Kidney tubule cell (primary cell): ENCODE data around the gene LOXL3.
A peak's percentile ranks its signal among the peaks of the same experiment; 100 is the strongest.
"Not testable (repeated sequence)": the region's sequence is repeated elsewhere in the genome, so short reads cannot be mapped to it uniquely, and the experiment has no call there.

Experiments used
- DNase-seq: peaks from one replicate; pipeline ENCODE4 v3.0.0-alpha.2; 2018; ENCODE audit warnings: low spot score

LOXL3 gene

DNA sequence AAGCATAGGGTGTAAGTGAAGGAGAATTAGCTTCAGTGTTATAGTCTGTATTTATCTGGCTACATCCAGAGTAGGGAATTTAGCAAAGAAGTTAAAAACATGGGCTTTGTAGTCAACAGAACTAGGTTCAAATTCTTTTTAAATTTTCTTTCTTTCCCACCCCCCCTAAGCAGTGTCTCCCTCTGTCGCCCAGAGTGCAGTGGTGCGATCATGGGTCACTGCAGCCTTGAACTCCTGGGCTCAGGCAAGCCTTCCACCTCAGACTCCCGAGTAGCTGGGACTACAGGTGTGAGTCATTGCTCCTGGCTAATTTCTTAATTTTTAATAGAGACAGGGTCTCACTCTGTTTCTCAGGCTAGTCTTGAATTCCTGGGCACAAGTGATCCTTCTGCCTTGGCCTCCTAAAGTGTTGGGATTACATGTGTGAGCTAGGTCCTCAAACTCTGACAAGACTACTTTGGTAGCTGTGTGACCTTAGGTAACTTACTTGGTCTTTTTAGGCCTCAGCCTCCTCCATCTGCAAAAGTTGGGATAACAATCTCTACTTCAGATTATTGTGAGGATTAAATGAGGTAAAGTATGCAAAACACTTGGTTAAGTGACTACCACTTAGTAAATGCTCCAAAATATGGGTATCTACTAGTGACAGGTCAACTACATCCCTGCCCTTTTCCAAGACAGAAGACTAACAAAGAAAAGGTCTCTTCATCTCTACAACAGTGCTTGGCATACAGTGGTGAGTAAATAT lies 18.6 kb upstream of the LOXL3 start:
- DNase-seq = peak; percentile 38

DNA sequence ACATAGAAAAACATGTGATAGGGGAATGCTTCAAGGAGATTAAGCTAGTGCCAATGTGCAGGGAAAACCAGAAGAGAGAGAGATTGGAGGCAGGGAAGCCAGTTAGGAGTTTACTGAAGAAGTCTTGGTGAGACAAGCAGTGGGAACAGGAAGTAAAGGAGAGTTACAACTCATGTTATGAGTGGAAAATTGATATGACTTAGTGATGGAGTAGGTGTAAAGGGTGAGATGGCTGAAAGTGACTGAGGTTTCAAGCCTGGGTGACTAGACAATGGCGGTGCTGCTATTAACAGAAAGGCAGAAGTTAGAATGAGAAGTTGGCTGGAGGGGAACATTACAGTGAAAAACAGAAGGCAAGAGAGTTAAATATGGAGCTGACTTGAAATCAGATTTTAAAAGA lies 17.3 kb upstream of the LOXL3 start:
- no peak for DNase-seq

DNA sequence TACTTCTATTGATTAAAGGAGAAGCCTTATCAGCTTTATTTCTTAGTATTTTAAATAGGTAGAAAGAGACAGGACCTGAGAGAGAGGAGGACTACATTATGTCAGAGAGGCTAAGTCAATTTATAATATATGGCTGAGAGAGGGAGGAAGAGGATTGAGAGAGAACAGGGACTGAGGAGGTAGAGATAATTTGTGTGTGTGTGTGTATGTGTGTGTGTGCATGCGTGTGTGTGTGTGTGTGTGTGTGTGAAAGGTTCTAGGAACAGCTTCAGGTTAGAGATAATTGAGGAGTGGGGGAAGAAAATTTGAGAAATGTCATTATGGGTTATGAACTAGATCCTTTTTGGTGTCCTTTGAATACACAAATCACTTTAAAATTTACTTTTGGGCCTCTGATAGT lies 15.9 kb upstream of the LOXL3 start:
- no peak for DNase-seq

DNA sequence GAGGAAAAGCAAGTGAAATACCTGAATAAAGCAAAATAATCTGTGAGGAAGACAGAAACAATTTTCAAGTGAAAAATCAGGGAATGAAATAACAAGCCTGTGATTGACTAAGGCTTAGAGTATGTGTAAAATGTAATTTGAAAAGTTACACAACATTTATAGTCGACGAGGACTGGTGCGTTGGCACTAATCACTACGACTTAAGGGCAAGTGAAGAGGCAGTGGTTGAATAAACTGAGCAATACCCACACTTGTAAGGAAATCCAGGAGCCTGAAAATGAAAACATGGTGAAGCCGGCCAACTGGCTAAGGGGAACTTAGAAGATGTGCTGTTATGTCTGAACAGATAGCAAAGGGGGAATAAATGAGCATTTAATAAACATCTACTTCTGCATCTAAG lies 14.1 kb upstream of the LOXL3 start:
- no peak for DNase-seq

DNA sequence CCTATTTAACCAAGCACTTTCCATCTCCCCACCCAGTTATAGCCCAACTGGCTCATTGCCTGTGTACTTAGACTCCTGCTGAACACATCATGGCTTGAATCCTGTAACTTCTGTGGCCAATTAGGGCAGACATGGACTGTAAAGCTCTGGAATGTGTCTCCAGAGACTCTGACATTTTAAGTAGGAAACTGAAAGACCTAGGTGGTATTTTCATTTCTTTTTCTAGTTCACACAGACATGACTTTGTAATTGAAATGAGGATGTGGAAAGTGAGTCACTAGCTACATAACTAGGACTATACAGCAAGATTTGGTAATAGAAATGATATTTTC lies 13.0 kb upstream of the LOXL3 start:
- DNase-seq = peak; percentile 76

DNA sequence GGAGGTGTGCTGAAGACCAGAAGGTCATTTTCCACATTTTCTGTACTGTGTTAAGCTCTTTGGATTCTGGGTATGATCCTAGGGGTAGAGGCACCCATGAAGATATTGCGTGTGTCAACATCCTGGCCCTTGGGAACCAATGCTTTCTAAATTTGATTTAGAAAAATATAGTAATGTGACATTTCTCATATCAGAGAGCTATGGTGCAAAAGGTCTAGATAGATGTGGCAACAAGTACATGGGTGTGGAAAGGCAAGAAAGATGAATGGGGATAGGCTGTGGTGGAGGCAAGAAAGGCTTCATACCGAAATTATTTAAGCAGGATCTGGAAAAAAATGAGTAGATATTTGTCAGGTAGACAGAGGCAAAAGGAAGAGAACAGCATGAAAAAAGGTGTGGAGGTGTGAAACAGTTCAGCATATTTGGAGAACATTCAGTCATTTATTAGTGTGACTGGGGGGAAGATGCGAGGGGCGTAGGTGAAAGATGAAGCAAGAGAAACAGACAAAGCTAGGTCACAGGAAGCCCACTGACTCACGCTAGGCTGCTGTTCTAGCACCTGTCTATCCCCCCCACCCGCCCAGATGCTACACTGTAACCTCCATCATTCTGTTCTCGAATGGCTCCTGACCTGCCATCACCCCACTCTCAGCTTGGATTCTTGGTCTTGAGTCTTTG lies 12.5 kb upstream of the LOXL3 start:
- no peak for DNase-seq

DNA sequence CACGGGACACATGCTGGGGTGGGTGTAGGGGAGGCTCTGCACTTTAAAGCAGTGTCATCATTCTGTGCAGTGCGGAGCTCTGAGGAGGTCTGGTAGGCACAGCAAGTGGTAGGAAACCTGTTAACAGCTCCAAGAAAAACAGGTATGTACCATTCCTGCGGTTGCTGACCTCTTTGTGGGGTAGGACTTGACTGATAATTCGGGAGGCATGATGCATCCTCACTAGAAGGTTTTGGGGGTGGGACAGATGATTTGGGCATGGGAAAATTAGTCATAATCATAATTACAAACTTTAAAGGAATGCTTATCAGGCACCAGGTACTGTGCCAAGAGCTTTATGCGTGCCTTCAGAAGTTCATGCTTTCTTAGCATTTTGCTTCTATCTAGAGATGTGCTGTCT lies 10.5 kb upstream of the LOXL3 start:
- no peak for DNase-seq

DNA sequence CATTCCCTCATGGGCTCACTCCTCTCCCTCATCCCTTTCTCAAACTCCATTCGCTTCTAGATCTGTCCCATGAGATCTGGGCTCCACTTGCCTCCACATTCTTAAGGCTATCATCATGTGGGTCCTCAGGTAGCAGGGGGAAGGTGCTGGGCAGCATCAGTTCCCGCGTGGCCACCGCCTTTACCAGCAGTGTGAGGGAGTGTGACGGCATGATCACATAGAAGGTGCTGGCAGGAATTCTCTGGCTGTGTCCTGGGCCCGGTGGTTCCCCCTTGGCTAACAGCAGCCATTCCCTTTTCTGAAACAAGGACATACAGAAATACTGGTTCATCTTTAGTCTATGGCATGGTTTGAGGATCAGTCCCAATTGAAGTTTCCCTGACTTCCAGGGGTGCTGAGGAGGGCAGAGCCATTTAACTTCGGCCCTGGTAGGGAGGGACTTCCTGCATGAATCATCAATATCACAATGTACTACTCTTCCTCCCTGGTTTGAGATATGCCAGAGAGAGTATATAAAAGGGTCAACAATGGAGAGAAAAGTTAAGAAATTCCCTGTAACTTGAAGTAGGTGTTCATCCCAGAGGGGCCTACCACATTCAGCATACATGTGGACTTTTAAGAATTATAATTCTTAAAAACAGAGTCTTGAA lies 8.5 kb upstream of the LOXL3 start:
- DNase-seq = no peak

DNA sequence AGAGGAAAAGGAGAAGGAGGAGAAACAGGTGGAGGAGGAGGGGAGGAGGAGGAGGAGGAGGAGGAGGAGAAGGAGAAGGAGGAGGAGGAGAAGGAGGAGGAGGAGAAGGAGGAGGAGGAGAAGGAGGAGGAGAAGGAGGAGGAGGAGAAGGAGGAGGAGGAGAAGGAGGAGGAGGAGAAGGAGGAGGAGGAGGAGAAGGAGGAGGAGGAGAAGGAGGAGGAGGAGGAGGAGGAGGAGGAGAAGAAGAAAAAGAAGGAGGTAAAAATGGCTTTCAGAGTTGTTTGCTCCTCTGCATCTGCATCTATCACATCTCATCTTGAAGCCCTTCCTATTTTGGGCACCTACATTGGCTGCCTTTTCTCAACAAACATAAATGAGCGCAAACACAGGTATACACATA lies 7.3 kb upstream of the LOXL3 start:
- DNase-seq = not testable (repeated sequence)

DNA sequence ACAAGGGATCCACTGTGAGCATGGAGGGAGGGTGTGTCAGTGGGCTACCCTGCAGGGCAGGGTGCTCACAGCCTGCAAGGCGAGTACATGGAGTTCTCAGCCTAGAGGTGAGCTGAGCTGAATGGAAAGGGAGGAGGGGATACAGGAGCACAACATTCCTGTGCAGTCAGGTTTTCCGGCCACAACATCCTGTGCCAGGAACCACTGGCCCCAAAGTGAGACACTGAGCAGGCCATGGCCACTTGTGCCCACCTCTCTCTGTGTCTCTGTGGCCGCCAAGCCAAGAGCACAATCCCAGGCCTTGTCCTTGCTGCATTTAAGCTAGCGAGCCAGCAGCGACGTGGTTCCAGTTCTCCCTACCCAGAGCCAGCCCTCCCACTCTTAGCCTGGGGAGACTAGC lies 6.8 kb upstream of the LOXL3 start:
- peak; percentile 71 for DNase-seq

DNA sequence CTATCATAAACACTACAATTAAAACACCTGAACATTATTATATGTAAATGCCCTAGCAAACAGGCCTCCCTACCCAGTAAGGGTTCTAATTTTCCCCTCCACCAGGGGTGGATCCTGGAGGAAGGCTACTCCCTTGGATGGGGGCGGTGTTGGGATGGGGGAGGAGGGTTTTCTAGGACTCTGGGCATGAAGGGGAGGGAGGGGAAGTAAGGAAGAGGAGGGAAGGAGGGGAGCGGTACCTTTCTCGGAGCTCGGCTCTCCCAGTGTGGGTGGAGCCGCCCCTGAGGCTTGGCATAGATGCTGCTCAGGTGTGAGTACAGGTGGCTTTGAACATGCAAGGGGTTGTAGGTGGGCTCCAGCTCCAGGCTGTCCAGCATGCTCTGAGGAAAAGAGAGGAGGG lies 6.2 kb upstream of the LOXL3 start:
- no peak for DNase-seq

DNA sequence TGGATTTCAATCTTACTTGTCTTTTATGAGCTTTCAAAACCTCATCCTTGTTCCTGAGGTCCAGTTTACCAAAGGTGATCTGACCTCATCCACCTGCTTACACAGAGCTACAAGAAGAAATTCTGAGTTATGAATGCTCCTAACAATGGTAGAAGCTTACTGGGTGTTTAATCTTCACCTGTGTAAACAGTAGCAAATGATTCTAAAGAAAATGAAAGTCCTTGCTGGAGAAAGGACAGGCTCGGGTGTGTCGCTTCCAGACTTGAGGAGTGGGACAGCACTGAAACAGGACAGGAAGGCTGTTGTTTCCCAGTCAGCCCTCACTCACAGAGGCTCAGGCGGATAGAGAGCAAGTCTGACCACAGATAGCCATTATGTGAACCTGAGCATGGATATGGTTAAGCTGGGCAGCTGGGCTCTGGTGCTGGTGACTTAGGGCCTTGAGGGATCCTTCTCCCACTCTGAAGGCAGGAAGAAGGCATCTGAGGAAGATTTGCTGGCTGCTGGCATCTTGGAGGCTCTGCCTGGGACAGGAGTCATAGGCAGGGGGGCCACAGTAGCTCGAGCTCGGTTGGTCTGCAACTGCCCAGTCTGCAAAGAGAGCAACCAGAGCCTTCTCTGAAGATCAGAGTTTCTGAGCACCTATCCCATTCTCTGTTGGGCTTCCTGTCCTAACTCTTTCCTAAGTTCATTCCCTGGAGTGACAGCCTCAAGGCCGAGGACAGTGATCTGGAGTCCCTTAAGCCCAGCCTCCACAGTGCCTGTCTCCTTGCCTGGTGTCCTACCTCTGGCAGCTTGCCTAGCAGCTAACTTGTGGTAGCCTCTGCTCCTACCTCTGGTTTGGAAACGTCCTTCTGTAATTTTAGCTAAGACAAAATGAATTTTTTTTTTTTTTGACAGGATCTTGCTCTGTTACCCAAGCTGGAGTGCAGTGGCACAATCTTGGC lies 4.8 kb upstream of the LOXL3 start:
- no peak for DNase-seq

DNA sequence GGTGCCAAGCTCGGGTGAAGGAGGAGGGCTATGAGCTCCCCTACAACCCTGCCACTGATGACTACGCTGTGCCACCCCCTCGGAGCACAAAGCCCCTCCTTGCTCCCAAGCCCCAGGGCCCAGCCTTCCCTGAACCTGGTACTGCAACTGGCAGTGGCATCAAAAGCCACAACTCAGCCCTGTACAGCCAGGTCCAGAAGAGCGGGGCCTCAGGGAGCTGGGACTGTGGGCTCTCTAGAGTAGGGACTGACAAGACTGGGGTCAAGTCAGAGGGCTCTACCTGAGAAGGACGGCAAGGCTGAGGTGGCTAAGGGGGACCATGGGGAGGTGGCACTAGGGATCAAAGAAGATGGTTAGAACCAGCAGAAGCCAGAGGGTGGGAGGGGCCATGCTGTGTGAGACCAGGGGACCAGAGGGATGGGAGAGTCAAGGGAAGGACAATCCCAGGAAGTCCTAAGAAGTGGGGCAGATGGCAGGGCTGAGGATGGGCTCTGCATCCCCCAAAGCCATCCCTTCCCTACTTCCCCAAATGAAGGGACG lies 3.2 kb upstream of the LOXL3 start:
- DNase-seq = no peak

DNA sequence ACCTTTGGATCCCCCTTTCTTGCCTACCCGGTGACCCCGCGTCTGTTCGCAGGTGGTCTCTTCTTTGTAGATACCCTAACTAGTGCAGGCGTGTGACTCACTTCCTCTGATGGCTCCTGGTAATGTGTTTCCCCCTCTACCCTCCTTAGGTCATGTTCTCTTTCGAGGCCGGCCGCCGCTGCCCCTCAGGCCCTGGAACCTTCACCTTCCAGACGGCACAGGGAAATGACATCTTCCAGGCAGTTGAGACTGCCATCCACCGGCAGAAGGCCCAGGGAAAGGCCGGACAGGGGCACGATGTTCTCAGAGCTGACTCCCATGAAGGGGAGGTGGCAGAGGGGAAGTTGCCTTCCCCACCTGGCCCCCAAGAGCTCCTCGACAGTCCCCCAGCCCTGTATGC lies 2.4 kb upstream of the LOXL3 start:
- no peak for DNase-seq

DNA sequence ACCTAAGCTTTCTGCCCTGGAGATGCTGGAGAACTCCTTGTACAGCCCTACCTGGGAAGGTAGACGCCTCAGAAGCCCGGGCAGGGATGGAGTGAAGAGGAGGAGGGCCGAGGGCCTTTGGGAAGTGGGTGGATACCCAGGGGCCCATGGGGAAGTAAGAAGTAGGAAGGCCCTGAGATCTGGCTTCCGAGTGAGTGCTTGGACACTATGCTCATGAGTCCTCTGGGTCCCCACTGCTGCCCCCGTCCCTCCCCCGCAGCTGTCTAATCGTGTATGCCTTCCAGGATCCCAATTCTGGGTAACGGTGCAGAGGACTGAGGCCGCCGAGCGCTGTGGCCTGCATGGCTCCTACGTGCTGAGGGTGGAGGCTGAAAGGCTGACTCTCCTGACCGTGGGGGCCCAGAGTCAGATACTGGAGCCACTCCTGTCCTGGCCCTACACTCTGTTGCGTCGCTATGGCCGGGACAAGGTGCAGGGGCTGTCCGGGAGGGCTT lies 1.9 kb upstream of the LOXL3 start:
- DNase-seq = no peak

DNA sequence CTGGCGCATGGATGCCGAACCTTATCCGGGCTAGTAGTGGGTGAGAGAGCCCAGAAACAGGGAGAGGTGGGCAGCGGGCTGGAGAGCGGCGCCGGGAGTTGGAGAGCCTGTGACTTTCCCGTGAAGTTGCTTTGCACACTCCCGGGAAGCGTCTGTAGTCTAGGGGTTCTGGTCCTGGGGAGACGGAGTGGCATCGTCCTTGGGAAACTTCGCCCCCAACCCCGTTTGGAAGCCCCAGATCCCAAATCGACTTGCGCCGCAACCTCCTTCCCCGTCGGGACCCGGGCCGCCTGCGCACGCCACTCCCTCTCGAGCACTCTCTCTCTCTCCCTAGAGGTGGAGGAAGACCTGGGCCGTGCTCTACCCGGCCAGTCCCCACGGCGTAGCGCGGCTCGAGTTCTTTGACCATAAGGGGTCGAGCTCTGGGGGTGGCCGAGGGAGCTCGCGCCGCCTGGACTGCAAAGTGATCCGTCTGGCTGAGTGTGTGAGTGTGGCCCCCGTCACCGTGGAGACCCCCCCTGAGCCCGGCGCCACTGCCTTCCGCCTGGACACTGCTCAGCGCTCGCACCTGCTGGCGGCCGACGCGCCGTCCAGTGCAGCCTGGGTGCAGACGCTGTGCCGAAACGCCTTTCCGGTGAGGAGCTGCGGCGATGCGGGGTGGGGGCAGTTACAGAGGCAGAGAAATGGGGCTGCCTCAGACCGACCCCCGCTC lies 1.2 kb upstream of the LOXL3 start:
- DNase-seq = peak; percentile 66

DNA sequence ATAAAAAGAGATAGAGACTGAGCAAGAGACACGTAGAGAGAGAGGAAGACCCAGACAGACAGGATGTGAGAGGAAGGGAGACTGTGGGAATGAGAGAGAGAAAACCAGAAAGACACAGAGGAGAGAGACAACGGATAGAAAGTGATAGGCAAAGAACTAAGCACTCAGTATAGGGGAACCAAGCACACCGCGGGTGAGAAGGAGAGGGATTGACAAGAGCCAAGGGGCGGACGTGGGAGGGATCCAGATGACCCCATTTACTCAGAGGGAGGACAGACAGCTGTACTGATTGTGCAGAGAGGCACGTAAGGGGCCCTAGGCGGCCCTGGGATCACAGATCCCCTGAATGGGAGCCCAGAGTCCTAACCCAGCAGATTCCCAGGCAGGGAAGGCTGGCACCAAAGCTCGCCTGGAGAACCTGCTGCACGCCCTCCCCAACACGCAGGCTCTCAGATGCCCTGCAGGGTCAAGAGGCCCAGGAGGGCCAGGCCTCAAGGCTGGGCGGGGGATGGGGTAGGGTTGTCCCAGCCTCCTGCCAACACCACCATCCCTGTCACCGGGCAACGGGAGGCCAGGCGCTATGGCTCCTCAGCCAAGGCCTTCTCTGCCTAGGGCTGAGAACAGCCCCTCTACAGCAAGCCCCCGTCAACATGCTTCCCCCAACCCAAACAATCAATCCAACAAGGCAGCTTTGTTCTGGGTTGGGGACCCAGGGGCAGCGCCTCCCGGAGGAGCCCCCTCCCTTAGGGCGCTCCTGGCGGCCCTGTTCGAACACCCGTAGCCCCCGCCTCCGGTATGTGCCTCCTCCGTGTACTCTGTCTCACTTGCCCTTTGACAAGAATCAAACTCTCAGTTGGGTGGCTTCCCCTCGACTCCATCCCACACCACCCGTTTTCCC lies 579 bp downstream of the LOXL3 start:
- no peak for DNase-seq

DNA sequence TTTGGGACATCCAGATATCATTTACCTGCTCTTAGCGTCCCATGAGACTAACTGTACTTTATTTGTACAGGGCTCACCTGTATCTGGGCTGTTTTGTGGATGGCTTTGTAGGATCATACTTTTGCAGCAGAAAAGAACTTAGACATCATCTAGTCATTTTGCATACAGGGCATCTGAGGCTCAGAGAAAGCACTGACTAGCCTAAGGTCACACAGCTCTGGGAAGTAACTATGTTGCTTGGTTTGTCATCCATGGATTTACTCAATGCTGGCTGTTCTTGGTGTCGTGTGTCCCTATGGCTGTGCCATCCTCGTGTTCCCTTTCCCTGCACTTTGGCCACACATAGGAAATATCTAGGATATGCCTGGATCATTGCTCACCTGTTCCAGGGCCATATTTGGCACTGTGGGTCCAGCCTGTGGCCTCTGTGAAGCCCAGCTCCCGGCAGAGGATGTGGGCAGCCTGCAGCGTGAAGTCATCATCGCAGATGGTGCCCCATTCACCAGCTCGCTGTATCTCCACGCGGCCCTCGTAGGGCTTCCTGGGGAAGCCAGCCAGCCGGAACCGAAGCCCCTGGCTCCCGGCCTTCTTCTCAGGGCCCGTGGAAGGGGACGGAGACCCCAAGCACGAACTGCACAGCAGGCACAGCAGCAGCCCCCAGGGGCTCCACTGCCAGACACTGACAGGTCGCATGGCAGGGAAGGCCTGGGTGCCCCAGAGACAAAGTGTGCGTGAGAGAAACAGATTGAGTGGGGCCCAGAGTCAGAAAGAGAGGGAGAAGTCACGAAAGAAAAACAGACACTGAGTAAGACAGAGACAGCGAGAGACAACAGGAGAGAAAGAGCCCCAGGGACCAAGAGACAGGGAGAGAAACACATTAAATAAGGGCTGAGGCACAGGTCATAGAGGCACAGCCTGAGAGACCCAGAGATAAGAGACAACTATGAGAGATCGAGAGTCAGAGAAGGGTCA lies 1.5 kb downstream of the LOXL3 start:
- no peak for DNase-seq

DNA sequence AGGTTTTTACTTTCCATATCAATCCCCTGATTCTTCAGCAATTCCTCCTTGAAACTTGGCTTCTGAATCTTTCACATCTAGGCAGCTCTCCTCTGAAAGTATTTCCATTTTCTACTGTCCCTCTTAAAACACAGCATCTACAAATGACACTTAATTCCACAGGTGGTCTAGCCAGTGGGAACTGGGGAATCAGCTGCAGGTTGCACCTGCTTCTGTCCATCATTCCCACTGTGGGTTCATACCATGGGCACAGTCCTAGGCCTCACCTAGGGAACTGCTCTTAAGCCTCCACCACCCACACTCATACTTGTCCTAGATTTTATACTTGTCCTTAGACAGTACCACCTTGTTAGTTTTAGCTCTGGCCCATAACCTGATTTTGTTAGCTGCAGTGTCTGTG lies 2.2 kb downstream of the LOXL3 start:
- no peak for DNase-seq
